Bronchial epithelial cell (primary cell): ENCODE measurements around the gene NES. TPM values are rescaled to one million over a fixed set of nuclear protein-coding genes. Genes with fewer than 3 reads are reported as not detected.
A peak's percentile ranks its signal among the peaks of the same experiment; 100 is the strongest.

Source experiments
- DNase-seq: peaks from one replicate; pipeline ENCODE4 v3.0.0-alpha.2; 2010; ENCODE audit warnings: low read depth
- FAIRE-seq: peaks from 2 replicates; lab custom pipeline; 2011; peaks lifted over from hg19 to GRCh38; lab: Jason Lieb, UNC
- H3K27me3 ChIP-seq: 2 replicates; pipeline ENCODE4 v1.5.1; 2011; ENCODE audit warnings: low read length; ENCODE audit not compliant: control insufficient read depth, insufficient read depth
- H3K36me3 ChIP-seq: 2 replicates; pipeline ENCODE4 v1.5.1; 2011; ENCODE audit warnings: low read length; ENCODE audit not compliant: control insufficient read depth, insufficient read depth
- H3K4me3 ChIP-seq: 2 replicates; pipeline ENCODE4 v1.5.1; 2011; ENCODE audit warnings: mild to moderate bottlenecking, low read depth, low read length, control low read depth
- total RNA-seq: library from RNA; depleted of rRNA; stranded (reverse); fragments of >200 nt; gene quantifications from 2 replicates; pipeline ENCODE4 v1.2.1, GENCODE V29; 2014
- TF ChIP-seq, protein P1 (sequence below): IDR thresholded peaks from 2 replicates; pipeline ENCODE4 v1.5.1; 2011; ENCODE audit warnings: mild to moderate bottlenecking, moderate library complexity, low read length, control low read depth, inconsistent platforms; ENCODE audit not compliant: insufficient read depth, severe bottlenecking

NES gene
- total RNA-seq, 1 donor from 2014 or later: under 0.01 TPM

DNA sequence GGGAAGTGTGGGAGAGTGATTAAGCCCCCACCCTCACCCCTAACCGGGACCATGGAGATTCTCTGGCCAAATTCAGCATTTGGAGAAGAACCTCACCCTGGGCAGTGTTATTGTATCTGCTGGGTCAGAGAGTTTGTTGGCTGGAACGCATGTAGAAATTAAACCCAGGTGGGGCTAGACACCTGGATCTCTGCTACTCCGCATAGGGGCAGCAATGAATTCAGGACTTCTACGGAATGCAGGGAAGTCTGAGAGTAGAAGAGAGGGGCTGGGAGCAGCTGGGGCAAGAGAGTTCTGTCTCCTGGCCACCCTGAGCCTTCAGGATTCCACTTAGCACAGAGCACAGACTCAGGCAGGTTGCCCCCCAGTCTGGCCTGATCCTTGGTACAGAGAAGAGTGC lies 31.8 kb upstream of the NES start:
- FAIRE-seq (no peak), DNase-seq (no peak)
- TF ChIP-seq, protein P1, sequence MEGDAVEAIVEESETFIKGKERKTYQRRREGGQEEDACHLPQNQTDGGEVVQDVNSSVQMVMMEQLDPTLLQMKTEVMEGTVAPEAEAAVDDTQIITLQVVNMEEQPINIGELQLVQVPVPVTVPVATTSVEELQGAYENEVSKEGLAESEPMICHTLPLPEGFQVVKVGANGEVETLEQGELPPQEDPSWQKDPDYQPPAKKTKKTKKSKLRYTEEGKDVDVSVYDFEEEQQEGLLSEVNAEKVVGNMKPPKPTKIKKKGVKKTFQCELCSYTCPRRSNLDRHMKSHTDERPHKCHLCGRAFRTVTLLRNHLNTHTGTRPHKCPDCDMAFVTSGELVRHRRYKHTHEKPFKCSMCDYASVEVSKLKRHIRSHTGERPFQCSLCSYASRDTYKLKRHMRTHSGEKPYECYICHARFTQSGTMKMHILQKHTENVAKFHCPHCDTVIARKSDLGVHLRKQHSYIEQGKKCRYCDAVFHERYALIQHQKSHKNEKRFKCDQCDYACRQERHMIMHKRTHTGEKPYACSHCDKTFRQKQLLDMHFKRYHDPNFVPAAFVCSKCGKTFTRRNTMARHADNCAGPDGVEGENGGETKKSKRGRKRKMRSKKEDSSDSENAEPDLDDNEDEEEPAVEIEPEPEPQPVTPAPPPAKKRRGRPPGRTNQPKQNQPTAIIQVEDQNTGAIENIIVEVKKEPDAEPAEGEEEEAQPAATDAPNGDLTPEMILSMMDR: no peak

DNA sequence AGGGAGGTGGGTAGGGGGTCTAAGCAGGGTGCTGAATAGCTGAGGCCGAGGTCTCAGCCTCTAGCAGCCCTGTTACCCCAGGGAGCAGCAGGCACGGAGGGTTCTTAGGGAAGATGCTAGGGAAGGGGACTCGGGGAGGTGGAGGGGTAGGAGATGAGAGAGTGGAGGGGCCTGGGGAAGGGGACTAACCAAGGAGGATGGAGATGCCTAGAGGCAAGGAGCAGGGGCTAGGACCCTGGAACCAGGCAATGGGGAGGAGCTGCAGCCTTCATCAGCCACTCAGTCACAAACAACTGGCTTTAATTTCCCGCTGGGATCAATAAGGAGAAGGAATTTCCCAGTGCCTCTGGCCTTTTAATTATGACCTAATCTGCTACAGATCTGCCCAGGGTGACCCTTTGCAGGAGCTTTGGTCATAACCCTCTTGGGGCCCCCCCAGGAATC lies 31.0 kb upstream of the NES start:
- Histone ChIP-seq H3K4me3 (no peak overlapping the region), H3K36me3 (peaks cover 2% of the 10 kb centered on the region), H3K27me3 (no peaks in the 10 kb centered on the region)
- FAIRE-seq (no peak), DNase-seq (no peak)
- TF ChIP-seq, protein P1: no peak

More for the DNA sequence above, 31.8 kb upstream of the NES start:
- no peaks in the 10 kb centered on the region for H3K27me3 ChIP-seq
- H3K36me3 ChIP-seq: no peaks in the 10 kb centered on the region
- no peak overlapping the region for H3K4me3 ChIP-seq

DNA sequence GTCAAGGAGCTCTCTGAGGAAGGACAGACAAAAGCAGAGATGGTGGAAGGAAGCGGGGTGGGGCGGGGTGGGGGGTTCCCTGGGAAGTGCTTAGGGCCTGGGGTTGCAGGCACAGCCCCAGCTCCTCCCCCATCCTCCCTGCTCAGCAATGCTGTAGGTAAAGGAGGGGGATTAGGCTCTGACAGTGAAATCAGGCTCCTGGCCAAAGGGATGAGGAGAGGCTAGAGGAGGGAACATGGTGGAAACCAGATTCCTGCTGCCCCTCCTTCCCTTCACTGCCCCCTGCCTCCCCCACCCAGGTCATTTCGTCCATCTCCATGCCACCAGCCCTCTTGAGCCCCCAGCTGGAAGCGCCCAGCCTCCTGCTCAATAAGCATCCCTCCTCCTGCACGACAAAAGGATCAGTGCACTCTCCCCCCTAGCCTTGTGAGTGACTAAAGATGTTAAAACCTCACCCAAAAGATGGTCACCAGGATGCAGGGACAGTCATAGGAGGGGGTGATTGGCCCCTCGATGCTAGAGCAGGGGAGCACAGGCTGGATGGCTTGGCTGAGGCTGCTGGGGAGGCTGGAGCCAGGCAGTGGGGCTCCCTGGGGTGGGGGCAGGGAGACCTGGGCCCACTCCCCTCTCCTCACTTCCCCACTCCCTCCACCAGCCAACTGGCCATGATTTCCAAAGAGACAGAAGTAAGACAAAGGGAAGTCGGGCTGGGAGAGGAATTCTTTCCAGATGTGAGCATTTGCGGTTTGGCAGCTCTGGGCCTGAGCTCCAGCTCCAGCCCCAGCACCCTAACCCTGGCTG lies 30.4 kb upstream of the NES start:
- DNase-seq (no peak), FAIRE-seq (no peak)
- no peaks in the 10 kb centered on the region for H3K27me3 ChIP-seq
- TF ChIP-seq, protein P1: no peak
- no peak overlapping the region for H3K4me3 ChIP-seq
- peaks cover 2% of the 10 kb centered on the region for H3K36me3 ChIP-seq

DNA sequence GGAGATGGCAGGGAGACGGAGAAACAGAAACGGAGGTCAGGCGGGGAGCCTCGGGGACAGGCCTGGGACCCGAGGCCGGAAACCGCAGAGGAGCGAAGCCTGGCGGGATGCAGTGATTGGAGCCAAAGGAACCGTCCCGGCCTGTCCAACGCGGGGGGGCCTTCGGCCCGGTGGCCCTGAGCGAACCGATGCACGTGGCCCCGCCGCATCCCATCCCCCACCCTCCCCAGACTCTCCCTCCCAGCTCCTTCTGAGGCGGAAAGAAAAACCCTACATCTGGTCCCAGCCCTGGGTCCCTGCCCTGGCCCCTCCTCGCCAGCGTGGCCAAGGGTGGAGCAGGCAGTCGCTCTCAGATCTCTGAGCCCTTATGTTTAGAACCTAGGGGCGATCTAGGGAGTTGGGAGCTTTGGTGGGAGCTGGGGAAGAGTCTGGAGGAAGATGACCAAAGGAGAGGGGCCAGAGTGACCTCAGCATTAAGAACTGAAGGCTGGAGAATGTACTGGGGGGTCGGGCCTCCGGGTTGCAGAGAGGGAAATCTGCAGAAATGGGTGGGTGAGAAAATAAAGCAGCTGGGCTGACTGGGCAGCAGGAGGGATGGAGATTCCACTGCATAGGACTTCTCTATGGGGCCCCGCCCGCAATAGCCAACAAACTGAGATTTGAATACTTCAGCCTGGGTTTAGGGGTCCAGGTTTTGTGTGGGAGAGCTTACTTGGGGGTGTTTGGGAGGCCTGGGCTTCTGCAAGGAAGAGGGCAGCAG lies 29.6 kb upstream of the NES start:
- DNase-seq: no peak
- Histone ChIP-seq H3K4me3 (peak overlapping the region; percentile 60), H3K27me3 (no peaks in the 10 kb centered on the region), H3K36me3 (peaks cover 2% of the 10 kb centered on the region)
- no peak for FAIRE-seq
- TF ChIP-seq, protein P1: no peak

DNA sequence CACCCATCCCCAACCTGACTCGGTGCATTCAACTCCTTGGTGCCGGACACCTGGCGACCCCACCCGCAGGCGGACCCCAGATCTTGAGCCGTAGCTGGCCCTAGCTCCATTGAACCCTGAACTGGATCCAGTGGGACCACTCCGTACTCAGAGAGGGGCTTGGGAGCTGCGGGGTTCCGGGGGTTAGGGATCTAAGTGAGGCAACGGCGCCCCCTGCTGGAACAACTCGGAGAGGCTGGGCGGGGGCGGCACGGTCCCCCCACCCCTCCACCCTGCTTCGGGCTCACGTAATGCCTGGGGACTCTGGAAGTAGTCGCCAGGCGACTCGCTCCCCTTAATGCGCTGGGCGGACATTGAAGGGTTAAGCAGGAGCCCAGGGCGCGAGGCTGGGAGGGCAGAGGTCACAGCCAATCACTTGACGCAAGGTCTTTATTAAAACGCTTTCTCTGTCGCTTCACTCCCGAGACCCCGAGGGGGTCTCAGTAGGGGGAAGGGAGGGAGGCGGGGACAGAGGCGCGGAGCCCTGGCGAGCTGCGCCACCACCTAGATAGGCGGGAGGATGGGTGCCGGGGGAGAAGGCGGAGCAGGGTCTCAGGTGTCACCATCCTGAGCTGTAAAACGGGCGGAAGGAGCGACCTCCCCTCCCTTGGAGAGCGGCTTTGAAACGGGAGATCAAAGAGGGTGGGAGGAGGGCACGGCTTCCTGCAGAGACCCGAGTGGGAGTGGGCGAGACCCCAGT lies 28.9 kb upstream of the NES start:
- TF ChIP-seq, protein P1: peak; percentile 85
- FAIRE-seq (no peak), DNase-seq (no peak)
- Histone ChIP-seq H3K4me3 (peak overlapping the region; percentile 60), H3K36me3 (peaks cover 5% of the 10 kb centered on the region), H3K27me3 (no peaks in the 10 kb centered on the region)
